Erythroblast (primary cell): ENCODE results near the gene ACTBL2.
A peak's percentile ranks its signal among the peaks of the same experiment; 100 is the strongest.

Source experiments
- DNase-seq, 2 experiments: peaks; one replicate each; lab custom pipeline; 2025; lab: John Stamatoyannopoulos, UW
- GATA1 ChIP-seq: IDR thresholded peaks from 2 replicates; pipeline ENCODE4 v1.6.1; 2011; ENCODE audit warnings: low read depth, mild to moderate bottlenecking, control low read depth, low read length, moderate library complexity
- POLR2A ChIP-seq: IDR thresholded peaks from 2 replicates; pipeline ENCODE4 v1.6.1; 2011; ENCODE audit warnings: mild to moderate bottlenecking, low read length

ACTBL2 gene

GRCh38 chr5:57446966-57447365, 35.6 kb downstream of the ACTBL2 start:
- no peak for TF ChIP-seq POLR2A
- no peak for TF ChIP-seq GATA1
- DNase-seq: no peak

- no peak for DNase-seq
- no peak for TF ChIP-seq POLR2A
- no peak for TF ChIP-seq GATA1
Observed at GRCh38 chr5:57445705-57446037, 36.9 kb downstream of the ACTBL2 start.

- DNase-seq: no peak
Observed at GRCh38 chr5:57445006-57445704, 37.5 kb downstream of the ACTBL2 start.

DNA sequence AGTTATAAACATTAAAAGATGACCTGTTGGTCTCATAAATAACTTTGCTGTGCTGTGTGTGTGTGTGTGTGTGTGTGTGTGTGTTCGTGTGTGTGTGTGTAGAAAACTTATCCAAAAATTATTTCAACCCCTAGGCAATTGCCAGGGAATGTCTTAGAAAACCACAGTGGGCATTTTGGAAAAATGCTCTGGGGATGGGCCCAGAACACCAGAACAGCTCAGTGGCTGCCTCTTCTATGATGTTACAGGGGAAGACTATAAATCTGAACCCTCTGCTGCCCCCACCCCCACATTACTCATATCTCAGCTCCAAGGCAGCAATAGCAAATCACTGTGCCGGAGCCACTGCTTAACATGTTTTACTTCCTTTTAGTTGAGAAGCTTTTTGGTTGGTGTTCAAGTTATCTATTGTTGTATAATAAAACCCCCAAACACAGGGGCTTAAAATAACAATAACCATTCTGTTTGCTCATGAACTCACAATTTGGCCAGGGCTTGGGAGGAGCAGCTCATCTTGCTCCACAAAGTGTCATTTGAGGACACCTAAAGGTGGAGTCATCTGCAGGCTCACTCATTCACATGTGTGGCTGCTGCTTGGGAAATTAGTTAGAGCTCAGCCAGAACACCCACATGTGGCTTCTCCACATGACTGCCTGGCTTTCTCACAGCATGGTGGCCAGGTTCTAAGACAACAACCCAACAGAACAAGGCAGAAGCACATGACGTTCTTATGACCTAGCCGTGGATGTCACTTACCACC, 40.4 kb downstream of the ACTBL2 start:
- DNase-seq: peak in 1 of 2 experiments; percentile 24
- no peak for TF ChIP-seq POLR2A
- no peak for TF ChIP-seq GATA1

More at GRCh38 chr5:57445006-57445704, 37.5 kb downstream of the ACTBL2 start:
- no peak for TF ChIP-seq GATA1
- TF ChIP-seq POLR2A: no peak

DNA sequence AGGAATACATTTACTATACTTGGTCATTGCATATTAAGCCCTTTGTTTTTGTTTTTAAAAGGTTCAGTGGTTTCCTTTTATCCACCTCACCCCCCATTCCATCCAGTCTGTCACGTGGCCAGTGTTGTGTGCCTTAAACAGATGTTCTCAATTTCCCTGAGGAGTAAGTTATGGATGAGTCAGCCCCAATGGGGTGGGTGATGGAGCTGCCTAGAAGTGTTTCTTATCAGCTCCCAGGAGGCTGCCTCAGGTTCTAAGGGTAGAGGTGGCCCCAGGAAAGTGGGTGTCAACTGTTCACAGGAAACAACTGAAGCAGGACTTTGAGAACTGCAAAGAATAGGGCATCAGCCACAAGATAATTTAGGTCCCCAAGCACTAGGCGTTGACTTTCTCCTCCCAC, 41.1 kb downstream of the ACTBL2 start:
- TF ChIP-seq GATA1 (no peak), POLR2A (no peak)
- DNase-seq: peak in 1 of 2 experiments; percentile 31

- DNase-seq: no peak
- TF ChIP-seq GATA1: no peak
- TF ChIP-seq POLR2A: no peak
Observed at GRCh38 chr5:57439601-57440000, 43.0 kb downstream of the ACTBL2 start.

DNA sequence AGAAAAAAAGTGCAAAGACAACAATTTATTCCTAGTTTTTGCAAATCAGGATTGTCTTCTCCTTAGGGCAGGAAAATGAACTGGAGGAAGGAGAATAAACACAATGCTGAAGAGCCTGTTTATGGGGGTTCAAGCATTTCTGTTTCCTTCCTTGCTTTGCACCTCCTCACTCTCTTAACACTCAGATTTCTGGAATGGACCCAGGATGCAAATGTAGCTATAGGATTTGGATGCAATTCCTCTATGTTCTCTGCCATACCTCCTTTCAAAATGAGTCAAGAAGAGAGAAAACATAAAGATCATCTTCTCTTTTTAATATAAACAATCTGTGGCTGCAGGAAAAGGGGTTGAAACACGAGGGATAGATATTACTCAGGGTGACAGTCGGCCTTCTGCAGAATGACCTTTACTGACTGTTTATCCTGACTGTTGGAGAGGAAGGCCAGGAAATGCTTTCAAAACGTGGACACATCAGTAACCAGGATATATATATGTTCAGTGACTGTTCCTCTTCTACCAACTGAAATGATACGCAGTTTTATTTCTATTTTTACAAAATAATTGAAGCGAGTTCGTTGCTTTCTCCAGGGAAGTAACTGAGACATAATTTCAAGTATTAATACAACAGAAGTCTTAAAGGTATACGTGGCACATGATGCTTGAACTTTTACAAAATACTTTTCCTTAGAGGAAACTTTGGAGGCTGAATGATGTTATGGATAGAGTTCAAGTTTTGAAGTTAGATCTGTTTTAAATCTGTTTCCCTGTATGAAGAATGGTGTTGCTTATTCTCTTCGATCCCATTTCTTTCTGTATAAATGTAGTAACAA, 44.4 kb downstream of the ACTBL2 start:
- TF ChIP-seq POLR2A: no peak
- TF ChIP-seq GATA1: no peak
- no peak for DNase-seq

DNA sequence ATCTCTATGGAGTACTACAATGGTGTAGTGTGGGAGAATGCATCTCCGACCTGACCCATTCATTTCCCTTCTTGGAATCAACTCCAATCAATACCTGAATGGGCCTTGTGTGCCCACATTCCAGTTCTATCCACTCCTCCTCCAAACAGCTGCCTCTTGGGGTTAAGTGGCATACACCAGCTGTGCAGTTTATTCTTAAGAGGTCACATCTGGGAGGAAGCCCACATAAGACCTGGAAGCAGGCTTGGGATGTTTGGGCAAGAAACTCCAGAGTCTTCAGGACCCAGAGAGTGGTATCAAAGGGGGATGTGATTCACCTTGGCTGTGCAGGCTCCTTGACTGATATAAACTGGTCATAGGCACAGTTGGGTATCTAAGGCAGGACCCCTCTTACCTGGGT, 46.0 kb downstream of the ACTBL2 start:
- no peak for DNase-seq
- TF ChIP-seq GATA1 (no peak), POLR2A (no peak)

DNA sequence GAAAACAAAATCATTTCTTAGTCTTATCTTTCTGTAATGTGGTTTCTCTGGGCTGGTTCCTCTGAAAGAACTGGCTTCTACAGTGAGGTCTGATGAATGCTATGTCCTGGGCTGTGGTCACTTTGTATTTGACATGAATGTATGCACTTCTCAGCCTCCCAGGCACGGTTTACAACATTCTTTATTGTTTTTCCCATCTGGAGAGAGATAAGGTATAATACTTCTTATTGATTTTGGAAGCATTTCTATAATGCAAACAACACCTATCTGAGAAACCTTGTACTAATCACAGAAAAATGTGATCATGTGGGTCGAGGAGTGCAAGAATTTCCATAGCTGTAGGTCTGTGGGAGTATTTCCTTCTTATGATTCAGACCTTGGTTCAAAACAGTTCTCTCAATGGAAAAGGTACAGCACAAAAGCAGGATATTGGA, 46.9 kb downstream of the ACTBL2 start:
- DNase-seq: no peak
- TF ChIP-seq GATA1 (no peak), POLR2A (no peak)

GRCh38 chr5:57434683-57435082, 47.9 kb downstream of the ACTBL2 start:
- DNase-seq: no peak
- no peak for TF ChIP-seq POLR2A
- no peak for TF ChIP-seq GATA1

- no peak for TF ChIP-seq POLR2A
- TF ChIP-seq GATA1: no peak
- no peak for DNase-seq
Observed at GRCh38 chr5:57434227-57434640, 48.4 kb downstream of the ACTBL2 start.

- DNase-seq: peak in 1 of 2 experiments; percentile 37
Observed at GRCh38 chr5:57432876-57433275, 49.7 kb downstream of the ACTBL2 start.

DNA sequence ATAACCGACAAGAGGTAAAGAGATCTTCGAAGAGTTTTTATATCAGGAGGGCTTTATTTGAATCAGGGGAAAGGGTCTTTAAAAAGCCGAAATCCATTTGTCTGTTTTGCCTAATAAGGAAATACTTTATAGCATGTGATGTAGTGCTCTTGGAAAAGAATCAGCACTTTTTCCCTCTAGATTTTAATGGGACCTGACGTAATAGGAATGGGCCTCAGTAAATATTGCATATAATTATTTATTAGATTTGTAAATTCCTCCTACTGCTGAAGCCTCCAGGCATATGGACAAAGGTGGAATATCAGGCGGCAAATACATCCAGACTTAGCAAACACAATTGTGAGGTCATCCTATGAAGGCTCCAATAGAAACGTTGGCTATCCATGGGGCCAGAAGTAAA, 50.9 kb downstream of the ACTBL2 start:
- no peak for DNase-seq

More at GRCh38 chr5:57432876-57433275, 49.7 kb downstream of the ACTBL2 start:
- TF ChIP-seq GATA1: no peak
- no peak for TF ChIP-seq POLR2A

More for the DNA sequence above, 50.9 kb downstream of the ACTBL2 start:
- no peak for TF ChIP-seq POLR2A
- TF ChIP-seq GATA1: no peak
